Activated naive CD8-positive, alpha-beta T cell treated with anti-CD3 and anti-CD28 coated beads, Interleukin-2, amount 10 ng/mL, durations not matched to agents 7 days and 5 days (primary cell): ENCODE measurements around the gene IP6K3. TPM values are rescaled to one million over a fixed set of nuclear protein-coding genes. Genes with fewer than 3 reads are reported as not detected.

Experiments used
- ATAC-seq: fragments of 150-1000 bp; cut with Tn5 transposase; one replicate; pipeline ENCODE4 v1.10.0; 2021; ENCODE audit warnings: low read depth, moderate library complexity
- POLR2A ChIA-PET: fragments of 350-600 bp; sonication (Branson Sonifier 250); formaldehyde crosslinking; loops from one replicate; lab custom pipeline; 2021; ENCODE audit warnings: antibody characterized with exemption; lab: Charles Lee
- DNase-seq: peaks from one replicate; pipeline ENCODE4 v3.0.0; 2021
- H3K27ac Mint-ChIP-seq: one replicate; pipeline ENCODE4 v1.8.0; 2022; ENCODE audit warnings: mild to moderate bottlenecking, mixed read lengths
- H3K27me3 Mint-ChIP-seq: one replicate; pipeline ENCODE4 v1.8.0; 2022; ENCODE audit warnings: mild to moderate bottlenecking, moderate library complexity, mixed read lengths
- H3K36me3 Mint-ChIP-seq: one replicate; pipeline ENCODE4 v1.8.0; 2021; ENCODE audit warnings: mild to moderate bottlenecking, mixed read lengths
- H3K4me1 Mint-ChIP-seq: one replicate; pipeline ENCODE4 v1.8.0; 2021; ENCODE audit warnings: mixed read lengths
- H3K4me3 Mint-ChIP-seq: one replicate; pipeline ENCODE4 v1.8.0; 2022; ENCODE audit warnings: mild to moderate bottlenecking, moderate library complexity, mixed read lengths
- H3K9me3 Mint-ChIP-seq: one replicate; pipeline ENCODE4 v1.8.0; 2021; ENCODE audit warnings: mixed read lengths
- total RNA-seq, 2 experiments: library from RNA; stranded (reverse); gene quantifications; one replicate each; pipeline ENCODE4 v1.2.3, GENCODE V29; 2021

IP6K3 gene
- total RNA-seq, 2 experiments from 2014 or later: not detected

- H3K27me3 Mint-ChIP-seq: no peaks in the 10 kb centered on the region
- H3K36me3 Mint-ChIP-seq: peaks cover 10% of the 10 kb centered on the region
- ATAC-seq (no peak), DNase-seq (no peak)
- POLR2A ChIA-PET: no interaction called here
- no peak overlapping the region for H3K4me3 Mint-ChIP-seq
- peaks cover 28% of the 10 kb centered on the region for H3K4me1 Mint-ChIP-seq
- H3K9me3 Mint-ChIP-seq: no peaks in the 10 kb centered on the region
- no peak overlapping the region for H3K27ac Mint-ChIP-seq
Observed at GRCh38 chr6:33704215-33705066, 42.3 kb downstream of the IP6K3 start.

GRCh38 chr6:33702345-33702977 is 44.2 kb downstream of the IP6K3 start:
- Mint-ChIP-seq H3K36me3 (peaks cover 2% of the 10 kb centered on the region), H3K9me3 (no peaks in the 10 kb centered on the region), H3K27me3 (no peaks in the 10 kb centered on the region), H3K4me3 (no peak overlapping the region), H3K27ac (peak overlapping the region; percentile 65), H3K4me1 (peaks cover 19% of the 10 kb centered on the region)
- ATAC-seq: peak; percentile 51
- POLR2A ChIA-PET: no interaction called here
- DNase-seq: no peak

- POLR2A ChIA-PET: interaction anchor here (0.7 to 2.3 kb wide), 4 partner anchors 11 to 130 kb away, joined by 4 to 11 read pairs (median 4); partner anchors contain the start of gene UQCC2
- peak overlapping the region; percentile 7 for H3K27ac Mint-ChIP-seq
- no peaks in the 10 kb centered on the region for H3K27me3 Mint-ChIP-seq
- H3K4me1 Mint-ChIP-seq: peaks cover 37% of the 10 kb centered on the region
- peaks cover 3% of the 10 kb centered on the region for H3K36me3 Mint-ChIP-seq
- no peaks in the 10 kb centered on the region for H3K9me3 Mint-ChIP-seq
- peak; percentile 76 for DNase-seq
- H3K4me3 Mint-ChIP-seq: no peak overlapping the region
- peak; percentile 71 for ATAC-seq
Observed at GRCh38 chr6:33700391-33701050, 46.2 kb downstream of the IP6K3 start.

- H3K4me3 Mint-ChIP-seq: no peak overlapping the region
- peaks cover 40% of the 10 kb centered on the region for H3K4me1 Mint-ChIP-seq
- POLR2A ChIA-PET: interaction anchor here (2.3 kb wide), 1 partner anchor 12 kb away, joined by 11 read pairs; the partner anchor contains the start of gene UQCC2
- H3K27ac Mint-ChIP-seq: peak overlapping the region; percentile 22
- no peaks in the 10 kb centered on the region for H3K9me3 Mint-ChIP-seq
- peaks cover 3% of the 10 kb centered on the region for H3K36me3 Mint-ChIP-seq
- no peak for DNase-seq
- no peaks in the 10 kb centered on the region for H3K27me3 Mint-ChIP-seq
- ATAC-seq: no peak
Observed at GRCh38 chr6:33699739-33700138, 47.0 kb downstream of the IP6K3 start.

GRCh38 chr6:33699131-33699530 is 47.6 kb downstream of the IP6K3 start:
- peaks cover 46% of the 10 kb centered on the region for H3K4me1 Mint-ChIP-seq
- no peak overlapping the region for H3K4me3 Mint-ChIP-seq

GRCh38 chr6:33698494-33698893 is 48.2 kb downstream of the IP6K3 start:
- no peak for DNase-seq
- Mint-ChIP-seq H3K36me3 (peaks cover 12% of the 10 kb centered on the region), H3K27ac (no peak overlapping the region), H3K9me3 (no peaks in the 10 kb centered on the region), H3K27me3 (no peaks in the 10 kb centered on the region), H3K4me1 (peaks cover 49% of the 10 kb centered on the region), H3K4me3 (no peak overlapping the region)
- POLR2A ChIA-PET: no interaction called here
- no peak for ATAC-seq

More at GRCh38 chr6:33699131-33699530, 47.6 kb downstream of the IP6K3 start:
- DNase-seq: no peak
- Mint-ChIP-seq H3K27ac (peak overlapping the region; percentile 22), H3K36me3 (peaks cover 9% of the 10 kb centered on the region), H3K9me3 (no peaks in the 10 kb centered on the region), H3K27me3 (no peaks in the 10 kb centered on the region)
- no peak for ATAC-seq
- POLR2A ChIA-PET: no interaction called here

DNA sequence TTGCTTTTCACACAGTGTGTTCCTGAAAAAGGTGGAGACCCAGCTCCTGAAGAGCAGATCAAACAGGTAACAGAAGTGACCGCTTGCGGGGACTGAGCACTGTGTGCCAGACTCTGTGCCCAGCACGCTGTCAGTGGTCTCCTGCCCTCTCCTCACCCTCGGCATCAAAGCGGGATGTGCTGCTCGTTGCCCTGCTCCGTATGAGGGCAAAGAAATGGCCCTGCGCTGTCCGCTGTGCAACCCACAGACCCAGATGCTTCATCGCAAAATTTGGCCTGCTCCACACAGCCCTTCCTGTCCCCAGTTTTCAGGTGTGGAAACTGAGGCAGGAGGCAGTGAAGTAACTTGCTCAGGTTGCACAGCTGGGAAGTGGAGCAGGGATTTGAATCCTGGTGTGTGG is 48.9 kb downstream of the IP6K3 start:
- peaks cover 12% of the 10 kb centered on the region for H3K36me3 Mint-ChIP-seq
- POLR2A ChIA-PET: interaction anchor here (0.8 to 1.9 kb wide), 7 partner anchors 9 to 119 kb away, joined by 3 to 5 read pairs (median 4); partner anchors contain the start of genes ITPR3 and UQCC2
- no peak overlapping the region for H3K4me3 Mint-ChIP-seq
- no peaks in the 10 kb centered on the region for H3K9me3 Mint-ChIP-seq
- no peak for ATAC-seq
- no peak for DNase-seq
- H3K4me1 Mint-ChIP-seq: peaks cover 54% of the 10 kb centered on the region
- H3K27ac Mint-ChIP-seq: peak overlapping the region; percentile 93
- H3K27me3 Mint-ChIP-seq: no peaks in the 10 kb centered on the region

- POLR2A ChIA-PET: interaction anchor here (0.8 to 1.9 kb wide), 7 partner anchors 10 to 118 kb away, joined by 3 to 5 read pairs (median 4); partner anchors contain the start of genes ITPR3 and UQCC2
- ATAC-seq (peak; percentile 54), DNase-seq (peak; percentile 48)
- Mint-ChIP-seq H3K27ac (peak overlapping the region; percentile 93), H3K4me1 (peaks cover 58% of the 10 kb centered on the region), H3K27me3 (no peaks in the 10 kb centered on the region), H3K36me3 (peaks cover 18% of the 10 kb centered on the region), H3K9me3 (no peaks in the 10 kb centered on the region), H3K4me3 (peak overlapping the region; percentile 74)
Observed at GRCh38 chr6:33696548-33697518, 49.9 kb downstream of the IP6K3 start.

DNA sequence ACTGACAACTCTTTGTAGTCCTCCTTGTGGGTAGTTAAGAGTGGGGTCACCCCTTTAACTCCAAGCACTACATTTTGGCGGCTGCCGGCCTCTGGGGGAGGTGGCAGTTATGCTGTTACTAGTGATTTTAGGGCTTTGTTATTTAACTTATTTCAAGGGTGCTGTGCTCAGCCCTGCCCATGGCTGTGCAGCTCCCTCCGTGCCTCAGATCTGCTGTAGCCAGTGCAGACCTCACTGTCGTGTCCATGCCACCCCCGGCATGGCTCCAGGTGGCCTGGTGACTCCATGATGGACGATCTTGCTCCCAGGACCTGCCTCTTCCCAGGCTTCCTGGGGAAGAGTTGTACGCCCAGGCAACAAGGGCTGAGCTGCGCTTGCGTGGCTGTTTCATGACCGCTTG is 50.6 kb downstream of the IP6K3 start:
- H3K4me3 Mint-ChIP-seq: peak overlapping the region; percentile 74
- peaks cover 22% of the 10 kb centered on the region for H3K36me3 Mint-ChIP-seq
- POLR2A ChIA-PET: interaction anchor here (1.9 kb wide), 1 partner anchor 75 kb away, joined by 4 read pairs; the partner anchor contains the start of gene ITPR3
- no peaks in the 10 kb centered on the region for H3K27me3 Mint-ChIP-seq
- no peaks in the 10 kb centered on the region for H3K9me3 Mint-ChIP-seq
- DNase-seq (no peak), ATAC-seq (no peak)
- peak overlapping the region; percentile 93 for H3K27ac Mint-ChIP-seq
- peaks cover 63% of the 10 kb centered on the region for H3K4me1 Mint-ChIP-seq

DNA sequence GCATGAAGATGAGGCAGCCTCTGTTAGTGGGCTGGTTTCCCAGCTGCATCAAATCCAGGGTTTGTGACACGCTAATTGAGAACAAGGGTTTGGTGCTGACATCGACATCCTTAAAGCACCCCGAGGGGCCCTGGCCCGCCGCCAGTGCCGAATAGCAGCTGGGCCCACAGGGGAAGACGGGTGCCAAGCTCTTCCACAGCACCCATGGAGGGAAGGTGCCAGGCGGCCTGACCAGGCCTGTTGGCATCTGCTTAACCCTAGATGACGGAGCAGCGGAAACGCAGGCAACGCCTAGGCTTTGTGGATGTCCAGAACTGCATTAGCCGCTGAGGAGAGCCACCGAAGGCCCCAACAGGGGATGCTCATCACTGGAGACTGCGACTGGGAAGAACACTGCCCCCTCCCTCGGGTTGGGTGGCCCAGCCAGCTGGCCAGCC is 51.2 kb downstream of the IP6K3 start:
- Mint-ChIP-seq H3K4me3 (no peak overlapping the region), H3K27me3 (no peaks in the 10 kb centered on the region), H3K36me3 (peaks cover 22% of the 10 kb centered on the region), H3K27ac (peak overlapping the region; percentile 98), H3K4me1 (peaks cover 67% of the 10 kb centered on the region), H3K9me3 (no peaks in the 10 kb centered on the region)
- no peak for ATAC-seq
- DNase-seq: no peak
- POLR2A ChIA-PET: interaction anchor here (0.6 to 1.6 kb wide), 3 partner anchors 10 to 264 kb away, joined by 3 to 7 read pairs (median 5); partner anchors contain the start of gene BAK1

- H3K4me3 Mint-ChIP-seq: peak overlapping the region; percentile 61
- H3K27ac Mint-ChIP-seq: peak overlapping the region; percentile 98
- no peak for ATAC-seq
- peaks cover 22% of the 10 kb centered on the region for H3K36me3 Mint-ChIP-seq
- no peak for DNase-seq
- peaks cover 62% of the 10 kb centered on the region for H3K4me1 Mint-ChIP-seq
- POLR2A ChIA-PET: interaction anchor here (0.6 to 1.6 kb wide), 7 partner anchors 11 to 264 kb away, joined by 3 to 7 read pairs (median 4); partner anchors contain the start of genes BAK1, ITPR3 and UQCC2
- H3K9me3 Mint-ChIP-seq: no peaks in the 10 kb centered on the region
- no peaks in the 10 kb centered on the region for H3K27me3 Mint-ChIP-seq
Observed at GRCh38 chr6:33694977-33695376, 51.7 kb downstream of the IP6K3 start.
